Measurements from ENCODE around the gene PRCP.

PRCP gene

GRCh38 chr11:82823647-82824619 is 76.3 kb downstream of the PRCP start:
- H3K4me3 ChIP-seq (ENCODE audit: low read length): no peak overlapping the region
- H3K9ac ChIP-seq (ENCODE audit: low read depth, low read length): no peak overlapping the region
- H3K9me3 ChIP-seq (ENCODE audit: insufficient read depth, low read depth, low read length): no peaks in the 10 kb centered on the region
- H3K4me1 ChIP-seq (ENCODE audit: insufficient read depth, low read length): no peaks in the 10 kb centered on the region
- H3K27ac ChIP-seq (ENCODE audit: low read length): no peak overlapping the region
- H3K27me3 ChIP-seq (ENCODE audit: insufficient read depth, low read length): no peaks in the 10 kb centered on the region
- peaks cover 10% of the 10 kb centered on the region for H3K36me3 ChIP-seq (ENCODE audit: insufficient read depth, low read depth, low read length)

DNA sequence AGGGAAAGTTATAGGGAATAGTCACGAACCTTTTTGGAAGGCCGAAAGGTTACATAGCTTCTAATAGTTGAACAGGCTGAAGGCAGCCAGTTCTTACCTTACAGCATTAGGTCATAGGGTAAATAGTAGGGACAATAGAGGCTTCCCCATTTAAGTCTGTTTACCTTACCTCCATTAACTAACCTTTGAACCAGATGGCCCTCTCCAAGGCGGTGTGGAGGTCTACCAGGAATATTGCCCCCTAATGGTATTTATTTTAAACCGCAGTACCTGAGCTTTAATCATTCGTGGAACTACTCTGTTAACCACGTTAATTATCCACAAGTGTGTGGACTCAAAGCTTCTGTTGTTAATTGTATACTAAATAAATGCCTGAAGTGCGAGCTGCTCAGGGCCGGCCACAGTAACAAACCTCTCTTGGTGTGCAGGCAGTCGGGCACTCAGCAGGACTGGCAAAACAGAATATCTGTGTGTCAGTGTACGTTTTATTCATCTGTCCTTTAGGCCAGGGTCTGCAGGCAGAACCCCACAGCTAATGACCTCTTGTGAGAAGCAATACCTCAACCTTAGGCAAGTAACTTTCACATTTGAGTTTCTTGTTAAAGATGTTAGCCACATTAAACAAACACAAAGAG is 81.7 kb downstream of the PRCP start:
- peaks cover 11% of the 10 kb centered on the region; the same call in 1 of the 2 replicates for H3K4me1 ChIP-seq (ENCODE audit: insufficient read depth, low read length)
- H3K9me3 ChIP-seq (ENCODE audit: insufficient read depth, low read depth, low read length): no peaks in the 10 kb centered on the region
- H3K27me3 ChIP-seq (ENCODE audit: insufficient read depth, low read length): no peaks in the 10 kb centered on the region

GRCh38 chr11:82815406-82815805 is 84.8 kb downstream of the PRCP start:
- H3K4me3 ChIP-seq (ENCODE audit: low read length): no peak overlapping the region
- H3K4me1 ChIP-seq (ENCODE audit: insufficient read depth, low read length): peaks cover 11% of the 10 kb centered on the region; the same call in 1 of the 2 replicates
- no peaks in the 10 kb centered on the region for H3K36me3 ChIP-seq (ENCODE audit: insufficient read depth, low read depth, low read length)
- no peak overlapping the region for H3K27ac ChIP-seq (ENCODE audit: low read length)
- no peak overlapping the region for H3K9ac ChIP-seq (ENCODE audit: low read depth, low read length)
- no peaks in the 10 kb centered on the region for H3K9me3 ChIP-seq (ENCODE audit: insufficient read depth, low read depth, low read length)
- no peaks in the 10 kb centered on the region for H3K27me3 ChIP-seq (ENCODE audit: insufficient read depth, low read length)

More for the DNA sequence above, 81.7 kb downstream of the PRCP start:
- Histone ChIP-seq H3K4me3 (ENCODE audit: low read length) (no peak overlapping the region), H3K36me3 (ENCODE audit: insufficient read depth, low read depth, low read length) (no peaks in the 10 kb centered on the region), H3K9ac (ENCODE audit: low read depth, low read length) (no peak overlapping the region), H3K27ac (ENCODE audit: low read length) (no peak overlapping the region)

GRCh38 chr11:82814379-82814778 is 85.9 kb downstream of the PRCP start:
- Histone ChIP-seq H3K4me1 (ENCODE audit: insufficient read depth, low read length) (peaks cover 11% of the 10 kb centered on the region; the same call in 1 of the 2 replicates), H3K27me3 (ENCODE audit: insufficient read depth, low read length) (no peaks in the 10 kb centered on the region), H3K36me3 (ENCODE audit: insufficient read depth, low read depth, low read length) (no peaks in the 10 kb centered on the region), H3K9ac (ENCODE audit: low read depth, low read length) (peak overlapping the region; percentile 7; the same call in 1 of the 2 replicates), H3K27ac (ENCODE audit: low read length) (no peak overlapping the region), H3K9me3 (ENCODE audit: insufficient read depth, low read depth, low read length) (no peaks in the 10 kb centered on the region), H3K4me3 (ENCODE audit: low read length) (no peak overlapping the region)

- Histone ChIP-seq H3K9me3 (ENCODE audit: insufficient read depth, low read depth, low read length) (no peaks in the 10 kb centered on the region), H3K4me1 (ENCODE audit: insufficient read depth, low read length) (peaks cover 11% of the 10 kb centered on the region; the same call in 1 of the 2 replicates), H3K27me3 (ENCODE audit: insufficient read depth, low read length) (no peaks in the 10 kb centered on the region), H3K27ac (ENCODE audit: low read length) (no peak overlapping the region), H3K36me3 (ENCODE audit: insufficient read depth, low read depth, low read length) (no peaks in the 10 kb centered on the region), H3K9ac (ENCODE audit: low read depth, low read length) (no peak overlapping the region), H3K4me3 (ENCODE audit: low read length) (no peak overlapping the region)
These were observed 88.9 kb downstream of the PRCP start for GRCh38 chr11:82811369-82811768.

GRCh38 chr11:82810738-82811137 is 89.5 kb downstream of the PRCP start:
- Histone ChIP-seq H3K27ac (ENCODE audit: low read length) (no peak overlapping the region), H3K4me1 (ENCODE audit: insufficient read depth, low read length) (peaks cover 11% of the 10 kb centered on the region; the same call in 1 of the 2 replicates)

GRCh38 chr11:82810326-82810725 is 89.9 kb downstream of the PRCP start:
- no peak overlapping the region for H3K27ac ChIP-seq (ENCODE audit: low read length)
- no peaks in the 10 kb centered on the region for H3K27me3 ChIP-seq (ENCODE audit: insufficient read depth, low read length)
- peaks cover 10% of the 10 kb centered on the region; the same call in 1 of the 2 replicates for H3K4me1 ChIP-seq (ENCODE audit: insufficient read depth, low read length)
- no peaks in the 10 kb centered on the region for H3K36me3 ChIP-seq (ENCODE audit: insufficient read depth, low read depth, low read length)
- no peak overlapping the region for H3K4me3 ChIP-seq (ENCODE audit: low read length)
- no peaks in the 10 kb centered on the region for H3K9me3 ChIP-seq (ENCODE audit: insufficient read depth, low read depth, low read length)
- H3K9ac ChIP-seq (ENCODE audit: low read depth, low read length): no peak overlapping the region

More at GRCh38 chr11:82810738-82811137, 89.5 kb downstream of the PRCP start:
- Histone ChIP-seq H3K27me3 (ENCODE audit: insufficient read depth, low read length) (no peaks in the 10 kb centered on the region), H3K9me3 (ENCODE audit: insufficient read depth, low read depth, low read length) (no peaks in the 10 kb centered on the region), H3K9ac (ENCODE audit: low read depth, low read length) (no peak overlapping the region), H3K36me3 (ENCODE audit: insufficient read depth, low read depth, low read length) (no peaks in the 10 kb centered on the region), H3K4me3 (ENCODE audit: low read length) (no peak overlapping the region)

DNA sequence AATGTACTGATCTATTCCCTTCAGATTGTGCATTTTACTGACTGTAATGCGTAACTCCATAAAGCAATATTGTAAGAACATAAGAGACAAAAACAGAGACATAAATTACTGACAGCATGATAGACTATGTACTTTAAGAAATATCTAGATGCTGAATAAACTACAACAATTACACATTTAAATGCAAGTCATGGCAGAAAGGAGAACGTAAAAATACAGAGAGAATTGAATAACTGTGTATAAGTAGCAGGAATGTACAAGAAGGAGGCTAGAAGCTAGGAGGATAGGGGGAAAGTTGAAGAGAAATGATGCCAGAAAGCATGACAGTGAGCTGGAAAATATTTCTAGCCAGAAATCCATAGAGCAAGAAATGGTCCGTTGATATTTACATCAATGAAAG is 92.6 kb downstream of the PRCP start:
- H3K4me1 ChIP-seq (ENCODE audit: insufficient read depth, low read length): no peaks in the 10 kb centered on the region
- H3K36me3 ChIP-seq (ENCODE audit: insufficient read depth, low read depth, low read length): no peaks in the 10 kb centered on the region
- H3K27ac ChIP-seq (ENCODE audit: low read length): no peak overlapping the region
- no peaks in the 10 kb centered on the region for H3K9me3 ChIP-seq (ENCODE audit: insufficient read depth, low read depth, low read length)
- no peaks in the 10 kb centered on the region for H3K27me3 ChIP-seq (ENCODE audit: insufficient read depth, low read length)
- H3K9ac ChIP-seq (ENCODE audit: low read depth, low read length): no peak overlapping the region
- no peak overlapping the region for H3K4me3 ChIP-seq (ENCODE audit: low read length)

GRCh38 chr11:82802710-82803109 is 97.5 kb downstream of the PRCP start:
- H3K9ac ChIP-seq (ENCODE audit: low read depth, low read length): no peak overlapping the region
- no peaks in the 10 kb centered on the region for H3K4me1 ChIP-seq (ENCODE audit: insufficient read depth, low read length)
- no peaks in the 10 kb centered on the region for H3K36me3 ChIP-seq (ENCODE audit: insufficient read depth, low read depth, low read length)
- no peak overlapping the region for H3K27ac ChIP-seq (ENCODE audit: low read length)
- no peaks in the 10 kb centered on the region for H3K27me3 ChIP-seq (ENCODE audit: insufficient read depth, low read length)
- H3K4me3 ChIP-seq (ENCODE audit: low read length): no peak overlapping the region
- no peaks in the 10 kb centered on the region for H3K9me3 ChIP-seq (ENCODE audit: insufficient read depth, low read depth, low read length)

GRCh38 chr11:82796998-82797961 is 103.0 kb downstream of the PRCP start:
- no peaks in the 10 kb centered on the region for H3K9me3 ChIP-seq (ENCODE audit: insufficient read depth, low read depth, low read length)
- H3K4me1 ChIP-seq (ENCODE audit: insufficient read depth, low read length): no peaks in the 10 kb centered on the region
- no peak overlapping the region for H3K27ac ChIP-seq (ENCODE audit: low read length)
- no peaks in the 10 kb centered on the region for H3K27me3 ChIP-seq (ENCODE audit: insufficient read depth, low read length)
- no peaks in the 10 kb centered on the region for H3K36me3 ChIP-seq (ENCODE audit: insufficient read depth, low read depth, low read length)
- H3K4me3 ChIP-seq (ENCODE audit: low read length): no peak overlapping the region
- H3K9ac ChIP-seq (ENCODE audit: low read depth, low read length): no peak overlapping the region

DNA sequence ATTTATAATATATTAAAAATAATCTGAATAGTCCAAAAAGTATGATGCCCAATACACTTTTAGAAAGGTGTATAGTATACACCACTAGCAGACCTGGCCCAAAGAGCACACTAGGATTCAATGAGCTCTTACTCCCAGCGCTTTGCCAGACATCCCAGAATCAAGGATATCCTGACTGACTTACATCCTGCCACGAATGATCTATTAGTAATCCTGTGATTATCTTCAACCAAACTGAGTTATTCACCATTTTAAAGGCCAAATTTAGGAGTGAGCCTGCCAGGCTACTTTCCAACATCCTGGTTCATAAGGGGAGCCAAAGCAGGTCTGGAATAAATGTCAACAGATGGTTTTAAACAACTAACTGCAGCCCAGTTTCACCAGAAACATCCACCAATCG is 105.7 kb downstream of the PRCP start:
- Histone ChIP-seq H3K36me3 (ENCODE audit: insufficient read depth, low read depth, low read length) (no peaks in the 10 kb centered on the region), H3K4me1 (ENCODE audit: insufficient read depth, low read length) (no peaks in the 10 kb centered on the region), H3K27me3 (ENCODE audit: insufficient read depth, low read length) (no peaks in the 10 kb centered on the region), H3K9ac (ENCODE audit: low read depth, low read length) (no peak overlapping the region), H3K9me3 (ENCODE audit: insufficient read depth, low read depth, low read length) (no peaks in the 10 kb centered on the region), H3K27ac (ENCODE audit: low read length) (no peak overlapping the region), H3K4me3 (ENCODE audit: low read length) (no peak overlapping the region)
